HepG2 (cell line): ENCODE data around the gene ARPC1A. TPM values are rescaled to one million over a fixed set of nuclear protein-coding genes. Genes with fewer than 3 reads are reported as not detected.

Experiments
- AGO2 ChIP-seq: fragments of 200-400 bp; formaldehyde crosslinking; optimal IDR thresholded peaks from 2 replicates; pipeline ENCODE3; 2017; ENCODE audit warnings: mild to moderate bottlenecking, low read depth, low read length, moderate library complexity
- ARID4A ChIP-seq: sonication (generic); formaldehyde crosslinking; IDR thresholded peaks from 2 replicates; pipeline ENCODE4 v1.5.0; 2020; ENCODE audit warnings: mild to moderate bottlenecking, missing genetic modification reagents, borderline replicate concordance
- FOSL2 ChIP-seq: sonication (generic); formaldehyde crosslinking; IDR thresholded peaks from 2 replicates; pipeline ENCODE4 v1.4.0; 2020; ENCODE audit warnings: missing genetic modification reagents
- FOXO4 ChIP-seq: sonication (generic); formaldehyde crosslinking; conservative IDR thresholded peaks from 2 replicates; pipeline ENCODE4 v1.8.1; 2023; ENCODE audit warnings: missing genetic modification reagents
- FUBP1 ChIP-seq: sonication (generic); formaldehyde crosslinking; IDR thresholded peaks from 2 replicates; pipeline ENCODE4 v1.5.1; 2020; ENCODE audit warnings: missing genetic modification reagents, mild to moderate bottlenecking, borderline replicate concordance
- GATA4 ChIP-seq: sonication (generic); IDR thresholded peaks from 2 replicates; pipeline ENCODE4 v1.6.1; 2016; ENCODE audit warnings: antibody characterized with exemption, low read depth, borderline replicate concordance
- KMT2B ChIP-seq: IDR thresholded peaks from 2 replicates; pipeline ENCODE4 v1.6.1; 2016; ENCODE audit warnings: missing genetic modification reagents, missing compliant biosample characterization
- NCOA2 ChIP-seq: sonication (generic); formaldehyde crosslinking; IDR thresholded peaks from 2 replicates; pipeline ENCODE4 v1.8.0; 2022; ENCODE audit warnings: inconsistent platforms
- SOX5 ChIP-seq: IDR thresholded peaks from 2 replicates; pipeline ENCODE4 v1.6.1; 2016; ENCODE audit warnings: borderline replicate concordance
- TAF1 ChIP-seq: sonication (generic); formaldehyde crosslinking; IDR thresholded peaks from 2 replicates; pipeline ENCODE4 v1.4.0; 2020; ENCODE audit warnings: missing genetic modification reagents
- ZNF230 ChIP-seq: sonication (generic); formaldehyde crosslinking; IDR thresholded peaks from 2 replicates; pipeline ENCODE4 v1.4.0; 2020; ENCODE audit warnings: mild to moderate bottlenecking, missing genetic modification reagents
- ZNF44 ChIP-seq: sonication (generic); formaldehyde crosslinking; IDR thresholded peaks from 2 replicates; pipeline ENCODE4 v1.5.1; 2020; ENCODE audit warnings: mild to moderate bottlenecking, missing genetic modification reagents
- ZNF660 ChIP-seq: sonication (generic); formaldehyde crosslinking; IDR thresholded peaks from 2 replicates; pipeline ENCODE4 v1.5.1; 2020; ENCODE audit warnings: mild to moderate bottlenecking, low read depth, missing genetic modification reagents, borderline replicate concordance
- ZNF672 ChIP-seq: sonication (generic); formaldehyde crosslinking; IDR thresholded peaks from 2 replicates; pipeline ENCODE4 v1.8.1; 2022; ENCODE audit warnings: missing genetic modification reagents
- ZNF782 ChIP-seq: sonication (generic); formaldehyde crosslinking; IDR thresholded peaks from 2 replicates; pipeline ENCODE4 v1.4.0; 2020; ENCODE audit warnings: missing genetic modification reagents, mild to moderate bottlenecking, borderline replicate concordance
- ZSCAN9 ChIP-seq: IDR thresholded peaks from 2 replicates; pipeline ENCODE4 v1.6.1; 2016; ENCODE audit warnings: borderline replicate concordance
- polyA plus RNA-seq, 8 experiments: library from polyadenylated mRNA; depleted of rRNA in 3 of 8; stranded (reverse) in 7 of 8; unstranded in 1 of 8; fragments of >200 nt; fragmentation: Illumina TruSeq in 4 of 8; extraction: Trizol in 4 of 8; gene quantifications; 2 replicates each; pipeline versions ENCODE4 v1.2.1 to v1.2.3, GENCODE V29; 2011 to 2016; ENCODE audit warnings: low read depth in 4 of 8, missing spikeins in 1 of 8, mixed read lengths in 1 of 8; ENCODE audit not compliant: insufficient read depth in 1 of 8
- total RNA-seq, 5 experiments: library from RNA; depleted of rRNA; stranded (reverse); fragments of >200 nt; fragmentation: Illumina TruSeq; extraction: Trizol; gene quantifications; 2 replicates each; pipeline ENCODE4 v1.2.3, GENCODE V29; 2016; ENCODE audit warnings: low read depth in 1 of 5

The ARPC1A gene
- total and polyA plus RNA-seq, 2 of the 13 experiments (the other 11 are each of a cell fraction or from before 2014, with no cell fraction given), result 44.3 to 88.5 TPM

GRCh38 chr7:99372275-99373090 lies 46.8 kb downstream of the ARPC1A start (continued):
- no peak for TF ChIP-seq GATA4
- TF ChIP-seq ZNF672, result no peak
- peak; percentile 80 for TF ChIP-seq NCOA2 (CRISPR knock-in tag)
- TF ChIP-seq AGO2, result no peak
- 0 out of 2 replicates have a peak, but pooled peaks have one; percentile 27 for TF ChIP-seq TAF1 (CRISPR knock-in tag)
- TF ChIP-seq ZNF44 (CRISPR knock-in tag), result no peak
- no peak; the same call in 1 of the 2 replicates for TF ChIP-seq ZNF782 (CRISPR knock-in tag)
- no peak for TF ChIP-seq FOXO4 (CRISPR knock-in tag)
- TF ChIP-seq SOX5, result peak; percentile 61; the same call in 1 of the 2 replicates
- TF ChIP-seq ZSCAN9 (CRISPR knock-in tag), result peak; percentile 75; the same call in 1 of the 2 replicates
- TF ChIP-seq ZNF230 (CRISPR knock-in tag), result no peak
- peak; percentile 91 for TF ChIP-seq ARID4A (CRISPR knock-in tag)
- peak; percentile 45 for TF ChIP-seq FOSL2 (CRISPR knock-in tag)
- no peak for TF ChIP-seq ZNF660 (CRISPR knock-in tag)
- TF ChIP-seq FUBP1 (CRISPR knock-in tag), result no peak
- TF ChIP-seq KMT2B (CRISPR knock-in tag), result peak; percentile 69
